HepG2 (cell line): ENCODE measurements around the gene HNRNPUL1. TPM values are rescaled to one million over a fixed set of nuclear protein-coding genes. Genes with fewer than 3 reads are reported as not detected.

Experiments used
- HNF4G ChIP-seq, 2 experiments: sonication (generic) in 1 of 2; formaldehyde crosslinking in 1 of 2; IDR thresholded peaks; 2 replicates each; pipeline versions ENCODE4 v1.4.0 to v1.6.1; 2011 to 2020; ENCODE audit warnings: borderline replicate concordance in 2 of 2, low read depth in 2 of 2, mild to moderate bottlenecking in 2 of 2, low read length in 1 of 2, missing genetic modification reagents in 1 of 2, moderate library complexity in 1 of 2
- HNRNPLL ChIP-seq: fragments of 200-400 bp; formaldehyde crosslinking; IDR thresholded peaks from 2 replicates; pipeline ENCODE4 v1.6.1; 2017; ENCODE audit warnings: mild to moderate bottlenecking, low read depth, low read length; ENCODE audit not compliant: poor library complexity, severe bottlenecking
- JUND ChIP-seq: sonication (generic); formaldehyde crosslinking; IDR thresholded peaks from 2 replicates; pipeline ENCODE4 v1.8.0; 2022; ENCODE audit warnings: mild to moderate bottlenecking, missing genetic modification reagents
- KDM6A ChIP-seq: IDR thresholded peaks from 2 replicates; pipeline ENCODE4 v1.6.1; 2016; ENCODE audit warnings: low read depth
- MED13 ChIP-seq: sonication (generic); formaldehyde crosslinking; IDR thresholded peaks from 2 replicates; pipeline ENCODE4 v1.5.0; 2020; ENCODE audit warnings: missing genetic modification reagents
- POGZ ChIP-seq: sonication (generic); formaldehyde crosslinking; IDR thresholded peaks from 2 replicates; pipeline ENCODE4 v1.4.0; 2020; ENCODE audit warnings: mild to moderate bottlenecking, missing genetic modification reagents
- RCOR2 ChIP-seq: IDR thresholded peaks from 2 replicates; pipeline ENCODE4 v1.6.1; 2016; ENCODE audit warnings: missing biosample characterization, missing genetic modification reagents
- RFX5 ChIP-seq: IDR thresholded peaks from 2 replicates; pipeline ENCODE4 v1.6.1; 2011; ENCODE audit warnings: low read depth, low read length, improper control_type of control experiment
- TBX3 ChIP-seq: fragments of 450-650 bp; IDR thresholded peaks from 2 replicates; pipeline ENCODE4 v1.6.1; 2017; ENCODE audit warnings: antibody characterized with exemption, mild to moderate bottlenecking, inconsistent platforms, borderline replicate concordance
- ZNF44 ChIP-seq: sonication (generic); formaldehyde crosslinking; IDR thresholded peaks from 2 replicates; pipeline ENCODE4 v1.5.1; 2020; ENCODE audit warnings: mild to moderate bottlenecking, missing genetic modification reagents
- polyA plus RNA-seq, 8 experiments: library from polyadenylated mRNA; depleted of rRNA in 3 of 8; stranded (reverse) in 7 of 8; unstranded in 1 of 8; fragments of >200 nt; fragmentation: Illumina TruSeq in 4 of 8; extraction: Trizol in 4 of 8; gene quantifications; 2 replicates each; pipeline versions ENCODE4 v1.2.1 to v1.2.3, GENCODE V29; 2011 to 2016; ENCODE audit warnings: low read depth in 4 of 8, missing spikeins in 1 of 8, mixed read lengths in 1 of 8; ENCODE audit not compliant: insufficient read depth in 1 of 8
- total RNA-seq, 5 experiments: library from RNA; depleted of rRNA; stranded (reverse); fragments of >200 nt; fragmentation: Illumina TruSeq; extraction: Trizol; gene quantifications; 2 replicates each; pipeline ENCODE4 v1.2.3, GENCODE V29; 2016; ENCODE audit warnings: low read depth in 1 of 5
- TF ChIP-seq, protein P1 (sequence below): sonication (generic); formaldehyde crosslinking; IDR thresholded peaks from 2 replicates; pipeline ENCODE4 v1.4.0; 2020; ENCODE audit warnings: missing genetic modification reagents
- TF ChIP-seq, protein P2 (sequence below): sonication (generic); formaldehyde crosslinking; IDR thresholded peaks from 2 replicates; pipeline ENCODE4 v1.4.0; 2020; ENCODE audit warnings: mild to moderate bottlenecking, low read depth, missing genetic modification reagents
- TF ChIP-seq, protein P3 (sequence below): IDR thresholded peaks from 2 replicates; pipeline ENCODE4 v1.6.1; 2016; ENCODE audit warnings: control low read depth
- TF ChIP-seq, protein P4 (sequence below): sonication (generic); formaldehyde crosslinking; IDR thresholded peaks from 2 replicates; pipeline ENCODE4 v1.4.0; 2020; ENCODE audit warnings: missing genetic modification reagents, low read depth, mild to moderate bottlenecking, borderline replicate concordance
- TF ChIP-seq, protein P5 (sequence below): sonication (generic); formaldehyde crosslinking; IDR thresholded peaks from 2 replicates; pipeline ENCODE4 v1.4.0; 2020; ENCODE audit warnings: missing genetic modification reagents, borderline replicate concordance

Gene HNRNPUL1
- total and polyA plus RNA-seq, 2 of the 13 experiments (the other 11 are each of a cell fraction or from before 2014, with no cell fraction given), result 30.9 to 81.7 TPM

DNA sequence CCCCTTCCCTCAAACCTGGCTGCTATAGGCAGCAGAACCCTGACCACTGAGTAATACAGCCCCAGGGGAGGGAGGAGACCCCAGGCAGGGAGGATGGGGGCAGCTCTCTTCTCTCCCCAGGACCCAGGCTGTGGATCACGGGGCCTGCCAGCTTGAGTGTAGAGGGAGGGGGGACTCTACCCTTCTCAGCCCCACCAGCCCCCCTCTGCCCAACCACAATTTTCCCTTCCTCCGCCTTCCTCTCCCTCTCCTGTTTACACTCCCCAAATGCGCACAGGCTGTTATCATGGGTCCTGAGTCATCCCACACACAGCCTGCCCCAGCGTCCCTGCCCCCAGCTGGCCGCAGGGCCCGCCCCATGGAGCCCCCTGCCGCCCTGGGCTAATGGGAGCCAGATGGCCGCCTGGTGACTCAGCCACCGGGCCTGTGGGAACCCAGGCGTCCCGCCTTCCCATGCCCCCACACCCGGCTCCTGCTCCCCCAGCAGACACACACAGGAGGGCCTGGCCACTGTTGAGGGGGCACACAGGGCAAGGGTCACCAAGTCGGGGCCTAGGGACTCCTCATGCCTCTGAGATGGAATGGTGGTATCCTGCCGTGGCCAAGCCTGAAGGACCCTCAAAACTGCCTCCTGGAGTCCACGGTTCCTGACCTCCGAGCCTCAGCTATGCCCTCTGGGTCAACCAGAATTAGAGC, 59.4 kb downstream of the HNRNPUL1 start (continued):
- TF ChIP-seq, protein P1, sequence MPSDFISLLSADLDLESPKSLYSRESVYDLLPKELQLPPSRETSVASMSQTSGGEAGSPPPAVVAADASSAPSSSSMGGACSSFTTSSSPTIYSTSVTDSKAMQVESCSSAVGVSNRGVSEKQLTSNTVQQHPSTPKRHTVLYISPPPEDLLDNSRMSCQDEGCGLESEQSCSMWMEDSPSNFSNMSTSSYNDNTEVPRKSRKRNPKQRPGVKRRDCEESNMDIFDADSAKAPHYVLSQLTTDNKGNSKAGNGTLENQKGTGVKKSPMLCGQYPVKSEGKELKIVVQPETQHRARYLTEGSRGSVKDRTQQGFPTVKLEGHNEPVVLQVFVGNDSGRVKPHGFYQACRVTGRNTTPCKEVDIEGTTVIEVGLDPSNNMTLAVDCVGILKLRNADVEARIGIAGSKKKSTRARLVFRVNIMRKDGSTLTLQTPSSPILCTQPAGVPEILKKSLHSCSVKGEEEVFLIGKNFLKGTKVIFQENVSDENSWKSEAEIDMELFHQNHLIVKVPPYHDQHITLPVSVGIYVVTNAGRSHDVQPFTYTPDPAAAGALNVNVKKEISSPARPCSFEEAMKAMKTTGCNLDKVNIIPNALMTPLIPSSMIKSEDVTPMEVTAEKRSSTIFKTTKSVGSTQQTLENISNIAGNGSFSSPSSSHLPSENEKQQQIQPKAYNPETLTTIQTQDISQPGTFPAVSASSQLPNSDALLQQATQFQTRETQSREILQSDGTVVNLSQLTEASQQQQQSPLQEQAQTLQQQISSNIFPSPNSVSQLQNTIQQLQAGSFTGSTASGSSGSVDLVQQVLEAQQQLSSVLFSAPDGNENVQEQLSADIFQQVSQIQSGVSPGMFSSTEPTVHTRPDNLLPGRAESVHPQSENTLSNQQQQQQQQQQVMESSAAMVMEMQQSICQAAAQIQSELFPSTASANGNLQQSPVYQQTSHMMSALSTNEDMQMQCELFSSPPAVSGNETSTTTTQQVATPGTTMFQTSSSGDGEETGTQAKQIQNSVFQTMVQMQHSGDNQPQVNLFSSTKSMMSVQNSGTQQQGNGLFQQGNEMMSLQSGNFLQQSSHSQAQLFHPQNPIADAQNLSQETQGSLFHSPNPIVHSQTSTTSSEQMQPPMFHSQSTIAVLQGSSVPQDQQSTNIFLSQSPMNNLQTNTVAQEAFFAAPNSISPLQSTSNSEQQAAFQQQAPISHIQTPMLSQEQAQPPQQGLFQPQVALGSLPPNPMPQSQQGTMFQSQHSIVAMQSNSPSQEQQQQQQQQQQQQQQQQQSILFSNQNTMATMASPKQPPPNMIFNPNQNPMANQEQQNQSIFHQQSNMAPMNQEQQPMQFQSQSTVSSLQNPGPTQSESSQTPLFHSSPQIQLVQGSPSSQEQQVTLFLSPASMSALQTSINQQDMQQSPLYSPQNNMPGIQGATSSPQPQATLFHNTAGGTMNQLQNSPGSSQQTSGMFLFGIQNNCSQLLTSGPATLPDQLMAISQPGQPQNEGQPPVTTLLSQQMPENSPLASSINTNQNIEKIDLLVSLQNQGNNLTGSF (CRISPR knock-in tag), result no peak
- TF ChIP-seq HNRNPLL (peak; percentile 45), POGZ (CRISPR knock-in tag) (no peak), HNF4G (IDR thresholded peaks at IDR 0.05; ENCODE audit: borderline replicate concordance, low read depth, low read length) (no peak), HNF4G (CRISPR knock-in tag; IDR thresholded peaks at IDR 0.05; ENCODE audit: borderline replicate concordance, low read depth) (peak; percentile 57; the same call in 1 of the 2 replicates), ZNF44 (CRISPR knock-in tag) (no peak), JUND (CRISPR knock-in tag) (peak; percentile 84), RCOR2 (CRISPR knock-in tag) (no peak), KDM6A (CRISPR knock-in tag) (0 out of 2 replicates have a peak, but pooled peaks have one; percentile 31), TBX3 (no peak), RFX5 (no peak), MED13 (CRISPR knock-in tag) (no peak)
- TF ChIP-seq, protein P2, sequence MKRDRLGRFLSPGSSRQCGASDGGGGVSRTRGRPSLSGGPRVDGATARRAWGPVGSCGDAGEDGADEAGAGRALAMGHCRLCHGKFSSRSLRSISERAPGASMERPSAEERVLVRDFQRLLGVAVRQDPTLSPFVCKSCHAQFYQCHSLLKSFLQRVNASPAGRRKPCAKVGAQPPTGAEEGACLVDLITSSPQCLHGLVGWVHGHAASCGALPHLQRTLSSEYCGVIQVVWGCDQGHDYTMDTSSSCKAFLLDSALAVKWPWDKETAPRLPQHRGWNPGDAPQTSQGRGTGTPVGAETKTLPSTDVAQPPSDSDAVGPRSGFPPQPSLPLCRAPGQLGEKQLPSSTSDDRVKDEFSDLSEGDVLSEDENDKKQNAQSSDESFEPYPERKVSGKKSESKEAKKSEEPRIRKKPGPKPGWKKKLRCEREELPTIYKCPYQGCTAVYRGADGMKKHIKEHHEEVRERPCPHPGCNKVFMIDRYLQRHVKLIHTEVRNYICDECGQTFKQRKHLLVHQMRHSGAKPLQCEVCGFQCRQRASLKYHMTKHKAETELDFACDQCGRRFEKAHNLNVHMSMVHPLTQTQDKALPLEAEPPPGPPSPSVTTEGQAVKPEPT, result no peak
- TF ChIP-seq, protein P3, sequence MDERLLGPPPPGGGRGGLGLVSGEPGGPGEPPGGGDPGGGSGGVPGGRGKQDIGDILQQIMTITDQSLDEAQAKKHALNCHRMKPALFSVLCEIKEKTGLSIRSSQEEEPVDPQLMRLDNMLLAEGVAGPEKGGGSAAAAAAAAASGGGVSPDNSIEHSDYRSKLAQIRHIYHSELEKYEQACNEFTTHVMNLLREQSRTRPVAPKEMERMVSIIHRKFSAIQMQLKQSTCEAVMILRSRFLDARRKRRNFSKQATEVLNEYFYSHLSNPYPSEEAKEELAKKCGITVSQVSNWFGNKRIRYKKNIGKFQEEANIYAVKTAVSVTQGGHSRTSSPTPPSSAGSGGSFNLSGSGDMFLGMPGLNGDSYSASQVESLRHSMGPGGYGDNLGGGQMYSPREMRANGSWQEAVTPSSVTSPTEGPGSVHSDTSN, result no peak
- TF ChIP-seq, protein P4, sequence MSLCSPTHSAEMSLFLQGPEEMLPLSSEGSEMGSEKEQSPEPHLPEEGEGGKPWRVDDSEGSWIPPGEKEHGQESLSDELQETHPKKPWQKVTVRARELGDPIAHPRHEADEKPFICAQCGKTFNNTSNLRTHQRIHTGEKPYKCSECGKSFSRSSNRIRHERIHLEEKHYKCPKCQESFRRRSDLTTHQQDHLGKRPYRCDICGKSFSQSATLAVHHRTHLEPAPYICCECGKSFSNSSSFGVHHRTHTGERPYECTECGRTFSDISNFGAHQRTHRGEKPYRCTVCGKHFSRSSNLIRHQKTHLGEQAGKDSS (CRISPR knock-in tag), result no peak
- TF ChIP-seq, protein P5, sequence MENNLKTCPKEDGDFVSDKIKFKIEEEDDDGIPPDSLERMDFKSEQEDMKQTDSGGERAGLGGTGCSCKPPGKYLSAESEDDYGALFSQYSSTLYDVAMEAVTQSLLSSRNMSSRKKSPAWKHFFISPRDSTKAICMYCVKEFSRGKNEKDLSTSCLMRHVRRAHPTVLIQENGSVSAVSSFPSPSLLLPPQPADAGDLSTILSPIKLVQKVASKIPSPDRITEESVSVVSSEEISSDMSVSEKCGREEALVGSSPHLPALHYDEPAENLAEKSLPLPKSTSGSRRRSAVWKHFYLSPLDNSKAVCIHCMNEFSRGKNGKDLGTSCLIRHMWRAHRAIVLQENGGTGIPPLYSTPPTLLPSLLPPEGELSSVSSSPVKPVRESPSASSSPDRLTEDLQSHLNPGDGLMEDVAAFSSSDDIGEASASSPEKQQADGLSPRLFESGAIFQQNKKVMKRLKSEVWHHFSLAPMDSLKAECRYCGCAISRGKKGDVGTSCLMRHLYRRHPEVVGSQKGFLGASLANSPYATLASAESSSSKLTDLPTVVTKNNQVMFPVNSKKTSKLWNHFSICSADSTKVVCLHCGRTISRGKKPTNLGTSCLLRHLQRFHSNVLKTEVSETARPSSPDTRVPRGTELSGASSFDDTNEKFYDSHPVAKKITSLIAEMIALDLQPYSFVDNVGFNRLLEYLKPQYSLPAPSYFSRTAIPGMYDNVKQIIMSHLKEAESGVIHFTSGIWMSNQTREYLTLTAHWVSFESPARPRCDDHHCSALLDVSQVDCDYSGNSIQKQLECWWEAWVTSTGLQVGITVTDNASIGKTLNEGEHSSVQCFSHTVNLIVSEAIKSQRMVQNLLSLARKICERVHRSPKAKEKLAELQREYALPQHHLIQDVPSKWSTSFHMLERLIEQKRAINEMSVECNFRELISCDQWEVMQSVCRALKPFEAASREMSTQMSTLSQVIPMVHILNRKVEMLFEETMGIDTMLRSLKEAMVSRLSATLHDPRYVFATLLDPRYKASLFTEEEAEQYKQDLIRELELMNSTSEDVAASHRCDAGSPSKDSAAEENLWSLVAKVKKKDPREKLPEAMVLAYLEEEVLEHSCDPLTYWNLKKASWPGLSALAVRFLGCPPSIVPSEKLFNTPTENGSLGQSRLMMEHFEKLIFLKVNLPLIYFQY (CRISPR knock-in tag), result no peak; the same call in 1 of the 2 replicates
